GM18517 (cell line): ENCODE measurements around the gene ANKRD33B.
"Not testable (repeated sequence)": the region's sequence is repeated elsewhere in the genome, so short reads cannot be mapped to it uniquely, and the experiment has no call there.

ENCODE experiments used
- ATAC-seq: cut with Tn5 transposase; IDR thresholded peaks from one replicate; pipeline ENCODE4 v1.9.1; 2021; ENCODE audit warnings: mild to moderate bottlenecking, moderate library complexity; ENCODE audit not compliant: unreplicated experiment

Gene ANKRD33B

GRCh38 chr5:10653751-10654400, 90.0 kb downstream of the ANKRD33B start:
- ATAC-seq = no peak

- ATAC-seq = no peak
These were observed 90.7 kb downstream of the ANKRD33B start for GRCh38 chr5:10654566-10654965.

GRCh38 chr5:10655161-10655971, 91.5 kb downstream of the ANKRD33B start:
- ATAC-seq = no peak

- no peak for ATAC-seq
These were observed 92.3 kb downstream of the ANKRD33B start for GRCh38 chr5:10655972-10656830.

- ATAC-seq = no peak
These were observed 94.4 kb downstream of the ANKRD33B start for GRCh38 chr5:10658265-10658664.

GRCh38 chr5:10660135-10660534, 96.3 kb downstream of the ANKRD33B start:
- no peak for ATAC-seq

GRCh38 chr5:10660720-10661387, 97.0 kb downstream of the ANKRD33B start:
- no peak for ATAC-seq

- no peak for ATAC-seq
These were observed 97.5 kb downstream of the ANKRD33B start for GRCh38 chr5:10661401-10661800.

- ATAC-seq = no peak
These were observed 98.2 kb downstream of the ANKRD33B start for GRCh38 chr5:10662083-10662482.

- ATAC-seq = no peak
These were observed 99.0 kb downstream of the ANKRD33B start for GRCh38 chr5:10662661-10663488.

GRCh38 chr5:10663489-10664179, 99.8 kb downstream of the ANKRD33B start:
- no peak for ATAC-seq

- not testable (repeated sequence) for ATAC-seq
These were observed 100.4 kb downstream of the ANKRD33B start for GRCh38 chr5:10664180-10664769.

- no peak for ATAC-seq
These were observed 101.9 kb downstream of the ANKRD33B start for GRCh38 chr5:10665799-10666198.

- no peak for ATAC-seq
These were observed 102.8 kb downstream of the ANKRD33B start for GRCh38 chr5:10666531-10667299.

- no peak for ATAC-seq
These were observed 103.7 kb downstream of the ANKRD33B start for GRCh38 chr5:10667431-10668057.

- no peak for ATAC-seq
These were observed 104.8 kb downstream of the ANKRD33B start for GRCh38 chr5:10668697-10669096.

- ATAC-seq = no peak
These were observed 106.1 kb downstream of the ANKRD33B start for GRCh38 chr5:10669983-10670382.
